Heart left ventricle (tissue), 13 donors: ENCODE measurements around the gene SLC17A8.

Experiments
- POLR2A ChIP-seq, 2 donors: fragments of 450-650 bp; IDR thresholded peaks; one replicate each; pipeline ENCODE4 v1.6.1; 2017; ENCODE audit warnings: antibody characterized with exemption in 2 of 2, mild to moderate bottlenecking in 2 of 2, moderate library complexity in 2 of 2
- TF ChIP-seq, protein P1 (sequence below), 12 donors: fragments of 200-600 bp; sonication (generic) in 4 of 12; IDR thresholded peaks; one replicate each; pipeline versions ENCODE4 v1.5.0 to v1.8.0; 2018 to 2022; ENCODE audit warnings: antibody characterized with exemption in 12 of 12, mild to moderate bottlenecking in 5 of 12
- donor health status: ischemic (EF 13 %, LVEDD 7.1; RV severe dilation, severe dysfunction).
- donor health status: DM: no; HTN: yes; CAD: no.
- donor health status: DM: no; HTN: no; CAD: no.
- donor health status: ischemic (EF 25% LVEDD 6.9; RV normal size, moderate dysfunction).
- donor health status: ischemic (EF 25% LVEDD 5.7; RV mildly dilated, moderate dysfunction).
- donor health status: ischemic (EF 35%, LVEDD 5.7; RV mildly dilated, moderate dysfunction).
- donor health status: nonischemic (EF 11% LVEDD 7.7; RV severe dilation, severe dysfunction).
- donor health status: DM: yes; HTN: yes; CAD: no.
- donor health status: PGD.
- donor health status: ischemic (EF 29% LVEDD 5.4; RV normal size, mild dysfunction).
- donor health status: nonischemic (EF 23%, LVEDD 6.1; RV moderate dilation, normal function).

DNA sequence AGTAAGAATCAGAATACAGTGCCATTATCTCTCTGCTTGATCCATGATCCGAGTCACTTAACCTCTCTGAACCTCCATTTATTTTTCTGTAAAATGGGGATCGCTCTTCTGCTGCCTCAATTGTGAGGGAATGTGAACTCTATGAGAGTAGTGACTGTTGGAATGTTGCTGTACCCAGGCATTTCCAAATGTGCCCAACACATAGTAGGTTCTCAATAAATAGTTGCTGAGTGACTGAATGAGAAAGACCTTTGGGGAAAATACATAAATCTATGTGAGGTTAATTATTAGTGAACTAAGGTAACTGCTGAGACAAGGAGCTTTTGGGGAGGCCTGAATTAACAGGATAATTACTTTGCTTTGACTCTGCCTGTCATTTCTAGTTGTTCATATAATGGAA, 82.9 kb downstream of the SLC17A8 start:
- TF ChIP-seq, protein P1, sequence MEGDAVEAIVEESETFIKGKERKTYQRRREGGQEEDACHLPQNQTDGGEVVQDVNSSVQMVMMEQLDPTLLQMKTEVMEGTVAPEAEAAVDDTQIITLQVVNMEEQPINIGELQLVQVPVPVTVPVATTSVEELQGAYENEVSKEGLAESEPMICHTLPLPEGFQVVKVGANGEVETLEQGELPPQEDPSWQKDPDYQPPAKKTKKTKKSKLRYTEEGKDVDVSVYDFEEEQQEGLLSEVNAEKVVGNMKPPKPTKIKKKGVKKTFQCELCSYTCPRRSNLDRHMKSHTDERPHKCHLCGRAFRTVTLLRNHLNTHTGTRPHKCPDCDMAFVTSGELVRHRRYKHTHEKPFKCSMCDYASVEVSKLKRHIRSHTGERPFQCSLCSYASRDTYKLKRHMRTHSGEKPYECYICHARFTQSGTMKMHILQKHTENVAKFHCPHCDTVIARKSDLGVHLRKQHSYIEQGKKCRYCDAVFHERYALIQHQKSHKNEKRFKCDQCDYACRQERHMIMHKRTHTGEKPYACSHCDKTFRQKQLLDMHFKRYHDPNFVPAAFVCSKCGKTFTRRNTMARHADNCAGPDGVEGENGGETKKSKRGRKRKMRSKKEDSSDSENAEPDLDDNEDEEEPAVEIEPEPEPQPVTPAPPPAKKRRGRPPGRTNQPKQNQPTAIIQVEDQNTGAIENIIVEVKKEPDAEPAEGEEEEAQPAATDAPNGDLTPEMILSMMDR (IDR thresholded peaks at IDR 0.05) = no peak
- TF ChIP-seq POLR2A (IDR thresholded peaks at IDR 0.05) = no peak
